Panc1 (cell line): Measurements from ENCODE around the gene CAMK4.

Source experiments
- CTCF ChIP-seq: fragments of 450-650 bp; IDR thresholded peaks from 2 replicates; pipeline ENCODE4 v1.5.1; 2017; ENCODE audit warnings: mild to moderate bottlenecking
- POLR2AphosphoS5 ChIP-seq: IDR thresholded peaks from 2 replicates; pipeline ENCODE4 v1.6.1; 2012; ENCODE audit warnings: mild to moderate bottlenecking, low read depth, low read length, moderate library complexity
- REST ChIP-seq, 2 experiments: IDR thresholded peaks; 2 replicates each; pipeline ENCODE4 v1.6.1; 2011 to 2012; ENCODE audit warnings: low read depth in 2 of 2, control low read depth in 1 of 2, low read length in 1 of 2, mild to moderate bottlenecking in 1 of 2, moderate library complexity in 1 of 2; ENCODE audit not compliant: insufficient read depth in 1 of 2
- SIN3A ChIP-seq: IDR thresholded peaks from 2 replicates; pipeline ENCODE4 v1.6.1; 2012; ENCODE audit warnings: low read depth, mild to moderate bottlenecking, low read length, moderate library complexity, borderline replicate concordance; ENCODE audit not compliant: insufficient read depth
- TCF7L2 ChIP-seq: IDR thresholded peaks from 2 replicates; pipeline ENCODE4 v1.6.1; 2011; ENCODE audit warnings: mild to moderate bottlenecking, low read depth, low read length, inconsistent platforms

GRCh38 chr5:111194053-111194452 is 30.1 kb upstream of the CAMK4 start:
- TF ChIP-seq SIN3A (no peak), CTCF (no peak), POLR2AphosphoS5 (no peak), REST (IDR thresholded peaks at IDR 0.05; ENCODE audit: insufficient read depth in 1 of 2, low read depth in 2 of 2, low read length in 1 of 2) (no peak), TCF7L2 (no peak)
